ENCODE measurements around the gene CLK3.

GRCh38 chr15:74604983-74605794 is 10.4 kb upstream of the CLK3 start:
- TF ChIP-seq, protein P1, sequence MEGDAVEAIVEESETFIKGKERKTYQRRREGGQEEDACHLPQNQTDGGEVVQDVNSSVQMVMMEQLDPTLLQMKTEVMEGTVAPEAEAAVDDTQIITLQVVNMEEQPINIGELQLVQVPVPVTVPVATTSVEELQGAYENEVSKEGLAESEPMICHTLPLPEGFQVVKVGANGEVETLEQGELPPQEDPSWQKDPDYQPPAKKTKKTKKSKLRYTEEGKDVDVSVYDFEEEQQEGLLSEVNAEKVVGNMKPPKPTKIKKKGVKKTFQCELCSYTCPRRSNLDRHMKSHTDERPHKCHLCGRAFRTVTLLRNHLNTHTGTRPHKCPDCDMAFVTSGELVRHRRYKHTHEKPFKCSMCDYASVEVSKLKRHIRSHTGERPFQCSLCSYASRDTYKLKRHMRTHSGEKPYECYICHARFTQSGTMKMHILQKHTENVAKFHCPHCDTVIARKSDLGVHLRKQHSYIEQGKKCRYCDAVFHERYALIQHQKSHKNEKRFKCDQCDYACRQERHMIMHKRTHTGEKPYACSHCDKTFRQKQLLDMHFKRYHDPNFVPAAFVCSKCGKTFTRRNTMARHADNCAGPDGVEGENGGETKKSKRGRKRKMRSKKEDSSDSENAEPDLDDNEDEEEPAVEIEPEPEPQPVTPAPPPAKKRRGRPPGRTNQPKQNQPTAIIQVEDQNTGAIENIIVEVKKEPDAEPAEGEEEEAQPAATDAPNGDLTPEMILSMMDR (conservative IDR thresholded peaks at IDR 0.05 in 1 of 2, IDR thresholded peaks at IDR 0.05 in 1 of 2; ENCODE audit: low read depth in 1 of 2, low read length in 2 of 2) = no peak
- TF ChIP-seq EZH2 (IDR thresholded peaks at IDR 0.05; ENCODE audit: low read length, missing control alignments) = no peak
